Measurements from ENCODE around the gene PLCL1. TPM values are rescaled to one million over a fixed set of nuclear protein-coding genes. Genes with fewer than 3 reads are reported as not detected.

PLCL1 gene
- total and polyA plus RNA-seq, 10 of the 15 experiments (the other 5 are each of a cell fraction or from before 2014, with no cell fraction given): 0.03 to 1.5 (median 0.22) TPM

- RAD21 ChIA-PET (ENCODE audit: unreplicated experiment): interaction anchor here (0.6 to 4.3 kb wide), 30 partner anchors 8 to 181 kb away, joined by 3 to 25 read pairs (median 5); partner anchors contain the start of gene PLCL1
- Histone ChIP-seq H4K20me1 (ENCODE audit: control insufficient read depth, insufficient read depth) (no peaks in the 10 kb centered on the region), H3K9me3 (replicated peaks; ENCODE audit: control insufficient read depth, insufficient read depth, low read length) (no peaks in the 10 kb centered on the region), H3K36me3 (ENCODE audit: control insufficient read depth in 2 of 2, insufficient read depth in 2 of 2, low read length in 1 of 2) (no peaks in the 10 kb centered on the region), H3K27me3 (replicated peaks in 1 of 2; ENCODE audit: control insufficient read depth in 2 of 2, insufficient read depth in 2 of 2, low read length in 1 of 2) (no peaks in the 10 kb centered on the region), H3K4me1 (ENCODE audit: control insufficient read depth, insufficient read depth, low read length) (peaks cover 5% of the 10 kb centered on the region), H3K27ac (ENCODE audit: control insufficient read depth, insufficient read depth) (no peak overlapping the region), H3K79me2 (ENCODE audit: control insufficient read depth, insufficient read depth, low read length) (no peaks in the 10 kb centered on the region), H3K4me2 (ENCODE audit: control insufficient read depth, insufficient read depth) (peak overlapping the region; percentile 13; the same call in 1 of the 2 replicates), H3K4me3 (no peak overlapping the region), H2AFZ (ENCODE audit: control insufficient read depth, low read depth, low read length) (no peak overlapping the region), H3K9ac (ENCODE audit: control insufficient read depth, insufficient read depth, low read length) (no peak overlapping the region)
- intact Hi-C loops (cut with micrococcal nuclease; ENCODE audit: unreplicated experiment): loop anchor here (5.0 kb wide), 1 partner anchor 183 kb away; the partner anchor contains the start of gene PLCL1
- SMC1A ChIA-PET (ENCODE audit: uncharacterized antibody, unreplicated experiment): interaction anchor here (0.6 to 14.3 kb wide), 43 partner anchors 9 to 312 kb away, joined by 3 to 168 read pairs (median 4); partner anchors contain the start of gene PLCL1
- CTCF ChIA-PET: interaction anchor here (0.6 to 3.2 kb wide), 29 partner anchors 9 to 390 kb away, joined by 3 to 15 read pairs (median 4); partner anchors contain the start of gene PLCL1
- POLR2A ChIA-PET: interaction anchor here (0.6 to 2.0 kb wide), 5 partner anchors 8 to 185 kb away, joined by 3 to 8 read pairs (median 4); no protein-coding TSS in a partner anchor
- FAIRE-seq (no peak), ATAC-seq (peak; percentile 82), DNase-seq (ENCODE audit: low read depth, low spot score) (no peak)
- no TSS peak for BruUV-seq (replicated peaks)
- 58% methylated on average over 2 of the region's 2 CpGs for WGBS (ENCODE audit: insufficient coverage, insufficient replicate concordance, low lambda C conversion rate, missing lambda C conversion rate)
- TF ChIP-seq NFYB (IDR thresholded peaks at IDR 0.05; ENCODE audit: insufficient read depth, low read depth, low read length) (no peak), SMARCA5 (IDR thresholded peaks at IDR 0.05) (0 out of 2 replicates have a peak, but pooled peaks have one; percentile 27)
- in situ Hi-C loops (cut with MboI): no loop called here
Measured at GRCh38 chr2:197985029-197985638, 180.7 kb downstream of the PLCL1 start.

GRCh38 chr2:197986977-197987376 is 182.6 kb downstream of the PLCL1 start:
- H3K27ac ChIP-seq (ENCODE audit: control insufficient read depth, insufficient read depth): no peak overlapping the region
- H3K4me1 ChIP-seq (ENCODE audit: control insufficient read depth, insufficient read depth, low read length): peaks cover 5% of the 10 kb centered on the region
- BruUV-seq (replicated peaks): no TSS peak
- H3K27me3 ChIP-seq (replicated peaks in 1 of 2; ENCODE audit: control insufficient read depth in 2 of 2, insufficient read depth in 2 of 2, low read length in 1 of 2): no peaks in the 10 kb centered on the region
- in situ Hi-C loops (cut with MboI): no loop called here
- 85% methylated on average over 3 of the region's 3 CpGs for WGBS (ENCODE audit: insufficient coverage, insufficient replicate concordance, low lambda C conversion rate, missing lambda C conversion rate)
- ChIA-PET SMC1A (ENCODE audit: uncharacterized antibody, unreplicated experiment) (interaction anchor here (0.6 to 14.3 kb wide), 18 partner anchors 11 to 551 kb away, joined by 3 to 168 read pairs (median 4); no protein-coding TSS in a partner anchor), CTCF (interaction anchor here (0.7 to 3.3 kb wide), 8 partner anchors 10 to 174 kb away, joined by 3 to 17 read pairs (median 6); no protein-coding TSS in a partner anchor), RAD21 (ENCODE audit: unreplicated experiment) (interaction anchor here (0.8 to 4.3 kb wide), 8 partner anchors 10 to 148 kb away, joined by 3 to 25 read pairs (median 8); no protein-coding TSS in a partner anchor), POLR2A (interaction anchor here (0.8 to 2.0 kb wide), 3 partner anchors 13 to 98 kb away, joined by 3 to 4 read pairs (median 3); no protein-coding TSS in a partner anchor)
- FAIRE-seq: no peak
- ATAC-seq: no peak
- no peaks in the 10 kb centered on the region for H4K20me1 ChIP-seq (ENCODE audit: control insufficient read depth, insufficient read depth)
- no peak overlapping the region for H3K9ac ChIP-seq (ENCODE audit: control insufficient read depth, insufficient read depth, low read length)
- DNase-seq (ENCODE audit: low read depth, low spot score): no peak
- H3K4me3 ChIP-seq: no peak overlapping the region
- H3K4me2 ChIP-seq (ENCODE audit: control insufficient read depth, insufficient read depth): no peak overlapping the region
- peaks cover 3% of the 10 kb centered on the region; the same call in 2 of the 3 replicates for H3K9me3 ChIP-seq (replicated peaks; ENCODE audit: control insufficient read depth, insufficient read depth, low read length)
- no peaks in the 10 kb centered on the region for H3K79me2 ChIP-seq (ENCODE audit: control insufficient read depth, insufficient read depth, low read length)
- intact Hi-C loops (cut with micrococcal nuclease; ENCODE audit: unreplicated experiment): loop anchor here (5.0 kb wide), 1 partner anchor 185 kb away; the partner anchor contains the start of gene PLCL1
- H3K36me3 ChIP-seq (ENCODE audit: control insufficient read depth in 2 of 2, insufficient read depth in 2 of 2, low read length in 1 of 2): no peaks in the 10 kb centered on the region
- no peak overlapping the region for H2AFZ ChIP-seq (ENCODE audit: control insufficient read depth, low read depth, low read length)
- no peak for TF ChIP-seq NFYB (IDR thresholded peaks at IDR 0.05; ENCODE audit: insufficient read depth, low read depth, low read length)
- no peak for TF ChIP-seq PRDM15 (CRISPR knock-in tag; IDR thresholded peaks at IDR 0.05)
- TF ChIP-seq MXI1 (IDR thresholded peaks at IDR 0.05; ENCODE audit: low read depth, low read length): no peak
- TF ChIP-seq ZBTB33 (IDR thresholded peaks at IDR 0.05): no peak
- TF ChIP-seq NFYA (IDR thresholded peaks at IDR 0.05; ENCODE audit: borderline replicate concordance, low read depth, low read length): no peak
- no peak for TF ChIP-seq CEBPB (IDR thresholded peaks at IDR 0.05; ENCODE audit: borderline replicate concordance in 1 of 2, low read depth in 2 of 2, low read length in 2 of 2)
- TF ChIP-seq NBN (IDR thresholded peaks at IDR 0.05): no peak
